Superior temporal gyrus (tissue), 1 donor: ENCODE measurements around the gene PRXL2A.
"Not testable (repeated sequence)": the region's sequence is repeated elsewhere in the genome, so short reads cannot be mapped to it uniquely, and the experiment has no call there.

Experiments used
- DNase-seq: peaks from one replicate; pipeline ENCODE4 v3.0.0-alpha.2; 2016; ENCODE audit errors: extremely low spot score

The PRXL2A gene

DNA sequence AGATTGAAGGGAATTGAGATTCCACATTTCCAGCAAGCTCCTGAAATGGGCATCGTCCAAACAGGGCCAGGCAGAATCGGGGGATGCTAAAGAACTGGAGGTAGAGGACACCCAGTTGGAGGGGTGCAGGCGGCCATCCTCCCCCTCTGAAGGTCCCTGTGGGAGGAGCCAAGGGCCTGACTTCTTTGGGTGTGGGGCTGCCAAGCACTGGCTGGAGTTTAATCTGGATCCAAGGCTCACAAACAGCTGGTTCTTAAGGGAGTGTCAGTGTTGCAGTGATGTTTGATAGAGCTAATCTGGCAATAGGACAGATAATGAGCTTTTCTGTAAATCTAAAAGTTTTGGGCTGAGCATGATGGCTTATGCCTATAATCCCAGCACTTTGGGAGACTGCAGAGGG is 66.6 kb downstream of the PRXL2A start:
- DNase-seq, result no peak

DNA sequence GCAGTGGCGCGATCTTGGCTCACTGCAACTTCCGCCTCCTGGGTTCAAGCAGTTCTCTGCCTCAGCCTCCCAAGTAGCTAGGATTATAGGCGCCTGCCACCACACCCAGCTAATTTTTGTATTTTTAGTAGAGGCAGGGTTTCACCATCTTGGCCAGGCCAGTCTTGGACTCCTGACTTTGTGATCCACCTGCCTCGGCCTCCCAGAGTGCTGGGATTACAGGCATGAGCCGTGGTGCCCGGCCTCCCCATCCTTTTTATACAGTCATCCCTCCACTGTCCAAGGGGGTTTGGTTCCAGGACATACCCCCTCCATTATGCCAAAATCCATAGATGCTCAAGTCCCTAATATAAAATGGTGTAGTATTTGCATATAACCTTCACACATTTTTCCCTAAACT is 67.3 kb downstream of the PRXL2A start:
- not testable (repeated sequence) for DNase-seq

DNA sequence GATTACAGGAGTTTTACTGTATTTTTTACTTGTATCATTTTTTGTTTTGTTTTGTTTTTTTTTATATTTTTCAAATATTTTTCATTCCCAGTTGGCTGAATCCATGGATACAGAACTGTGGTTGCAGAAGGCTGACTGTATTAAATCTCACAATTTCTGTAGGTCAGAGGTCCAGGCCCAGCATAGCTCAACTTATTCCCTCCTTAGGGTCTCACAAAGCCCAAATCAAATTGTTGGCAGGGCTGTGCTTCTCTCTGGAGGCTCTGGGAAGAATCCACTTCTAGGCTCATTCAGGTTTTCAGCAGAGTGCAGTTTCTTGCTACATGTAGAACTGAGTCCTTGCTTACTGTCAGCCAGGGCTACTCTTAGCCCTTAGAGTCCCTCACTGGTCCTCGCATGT is 68.3 kb downstream of the PRXL2A start:
- DNase-seq, result no peak

- DNase-seq, result no peak
Observed at GRCh38 chr10:80477813-80478212, 69.5 kb downstream of the PRXL2A start.

DNA sequence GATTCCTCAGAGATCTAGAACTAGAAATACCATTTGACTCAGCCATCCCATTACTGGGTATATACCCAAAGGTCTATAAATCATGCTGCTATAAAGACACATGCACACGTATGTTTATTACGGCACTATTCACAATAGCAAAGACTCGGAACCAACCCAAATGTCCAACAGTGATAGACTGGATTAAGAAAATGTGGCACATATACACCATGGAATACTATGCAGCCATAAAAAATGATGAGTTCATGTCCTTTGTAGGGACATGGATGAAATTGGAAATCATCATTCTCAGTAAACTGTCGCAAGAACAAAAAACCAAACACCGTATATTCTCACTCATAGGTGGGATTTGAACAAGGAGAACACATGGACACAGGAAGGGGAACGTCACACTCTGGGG is 72.0 kb downstream of the PRXL2A start:
- not testable (repeated sequence) for DNase-seq

DNA sequence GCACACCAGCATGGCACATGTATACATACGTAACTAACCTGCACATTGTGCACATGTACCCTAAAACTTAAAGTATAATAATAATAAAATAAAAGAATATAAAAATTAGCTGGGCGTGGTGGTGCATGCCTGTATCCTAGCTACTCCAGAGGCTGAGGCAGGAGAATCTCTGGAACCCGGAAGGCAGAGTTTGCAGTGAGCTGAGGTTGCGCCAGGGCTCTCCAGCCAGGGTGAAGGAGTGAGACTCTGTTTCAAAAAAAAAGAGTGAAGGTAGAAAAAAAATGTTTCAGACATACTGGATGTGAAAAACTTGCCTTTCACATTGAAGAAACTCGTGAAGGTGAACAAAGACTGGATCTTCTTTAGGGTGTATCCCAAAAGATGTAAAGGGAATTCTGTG is 72.5 kb downstream of the PRXL2A start:
- no peak for DNase-seq

- no peak for DNase-seq
Observed at GRCh38 chr10:80484243-80484642, 75.9 kb downstream of the PRXL2A start.

GRCh38 chr10:80484676-80485075 is 76.3 kb downstream of the PRXL2A start:
- no peak for DNase-seq

- no peak for DNase-seq
Observed at GRCh38 chr10:80485076-80485945, 77.0 kb downstream of the PRXL2A start.

- DNase-seq, result no peak
Observed at GRCh38 chr10:80485946-80486764, 77.8 kb downstream of the PRXL2A start.
